ENCODE measurements around the gene FGF2. TPM values are rescaled to one million over a fixed set of nuclear protein-coding genes. Genes with fewer than 3 reads are reported as not detected.
A peak's percentile ranks its signal among the peaks of the same experiment; 100 is the strongest.

FGF2 gene
- total RNA-seq, 1 experiment from 2014 or later, result 99.0 TPM

- Histone ChIP-seq H3K9me3 (ENCODE audit: control insufficient read depth, low read depth, low read length) (no peaks in the 10 kb centered on the region), H2BK15ac (ENCODE audit: low read depth, low read length) (peak overlapping the region; percentile 6; the same call in 1 of the 2 replicates), H2BK12ac (ENCODE audit: insufficient read length, low read depth, low read length) (peak overlapping the region; percentile 89), H3K4me2 (ENCODE audit: insufficient read depth, insufficient read length, low read length) (peak overlapping the region; percentile 33), H3K27ac (ENCODE audit: insufficient read length, low read depth, low read length) (peak overlapping the region; percentile 99), H3K79me2 (ENCODE audit: insufficient read depth, low read length) (no peaks in the 10 kb centered on the region), H4K20me1 (ENCODE audit: control insufficient read depth, insufficient read depth, insufficient read length) (no peaks in the 10 kb centered on the region), H3K23ac (ENCODE audit: insufficient read length, low read depth, low read length) (no peak overlapping the region), H3K23me2 (ENCODE audit: insufficient read length, low read depth, low read length, poor library complexity, severe bottlenecking) (no peaks in the 10 kb centered on the region), H3K56ac (ENCODE audit: insufficient read length, low read depth, low read length) (peak overlapping the region; percentile 37), H3K79me1 (ENCODE audit: insufficient read depth, low read depth, low read length, poor library complexity, severe bottlenecking) (no peaks in the 10 kb centered on the region), H3T11ph (ENCODE audit: low read length) (peak overlapping the region; percentile 86), H4K8ac (replicated peaks; ENCODE audit: insufficient read length, low read depth, low read length) (no peak overlapping the region), H3K9ac (ENCODE audit: extremely low read depth, insufficient read length, low read length) (peak overlapping the region; percentile 56), H3K27me3 (ENCODE audit: insufficient read depth, low read length) (no peaks in the 10 kb centered on the region), H3K4ac (ENCODE audit: low read depth, low read length) (no peak overlapping the region), H2BK5ac (ENCODE audit: insufficient read length, low read length) (peak overlapping the region; percentile 86), H4K5ac (ENCODE audit: insufficient read length, low read depth, low read length) (peak overlapping the region; percentile 93), H2AK5ac (ENCODE audit: insufficient read length, low read length) (peak overlapping the region; percentile 77), H2AFZ (ENCODE audit: low read length) (no peak overlapping the region), H3K4me1 (ENCODE audit: insufficient read depth, low read length) (peaks cover 19% of the 10 kb centered on the region; the same call in 1 of the 2 replicates), H4K91ac (ENCODE audit: insufficient read length, low read depth, low read length) (no peak overlapping the region), H3K14ac (ENCODE audit: insufficient read depth, low read length) (peak overlapping the region; percentile 42; the same call in 1 of the 2 replicates), H3K18ac (ENCODE audit: insufficient read length, low read depth, low read length) (peak overlapping the region; percentile 73), H2BK120ac (ENCODE audit: low read depth, low read length, poor library complexity, severe bottlenecking) (peak overlapping the region; percentile 56), H2BK20ac (ENCODE audit: low read depth, low read length, poor library complexity, severe bottlenecking) (peak overlapping the region; percentile 7)
- DNase-seq, result peak; percentile 94
- peaks cover 74 to 78% of the 10 kb centered on the region in 2 experiments for H3K4me1 Mint-ChIP-seq
- H3K4me3 Mint-ChIP-seq, result peak overlapping the region; percentile 35 to 69
- WGBS (ENCODE audit: extremely low coverage, insufficient read length, low lambda C conversion rate), result no CpG with 5 or more reads among the region's 6 CpGs
- H3K27ac Mint-ChIP-seq, result peak overlapping the region; percentile 97 to 100 (median 100)
- no peaks in the 10 kb centered on the region for H3K27me3 Mint-ChIP-seq (ENCODE audit: low read depth)
- no peak for TF ChIP-seq CTCF (conservative IDR thresholded peaks at IDR 0.05)
- H3K36me3 Mint-ChIP-seq (ENCODE audit: insufficient read depth in 1 of 3, low read depth in 3 of 3), result peaks cover 4 to 32% (median 10%) of the 10 kb centered on the region in 3 experiments; a peak in 6 of 7 replicates
- peaks cover 2 to 22% of the 10 kb centered on the region in 2 experiments; a peak in 3 of 5 replicates for H3K9me3 Mint-ChIP-seq
Observed at GRCh38 chr4:122783301-122784215, 43.1 kb upstream of the FGF2 start.

Data from H9 (cell line).